ENCODE data around the gene SMYD3. TPM values are rescaled to one million over a fixed set of nuclear protein-coding genes. Genes with fewer than 3 reads are reported as not detected.
A peak's percentile ranks its signal among the peaks of the same experiment; 100 is the strongest.

The SMYD3 gene
- total RNA-seq, 1 donor from 2014 or later, result 80.8 TPM

GRCh38 chr1:246215510-246215903 lies 291.6 kb downstream of the SMYD3 start:
- FAIRE-seq (no peak), DNase-seq (ENCODE audit: low read depth) (no peak)
- Mint-ChIP-seq H3K9me3 (ENCODE audit: unreplicated experiment) (no peaks in the 10 kb centered on the region), H3K27me3 (ENCODE audit: low read depth, unreplicated experiment) (no peaks in the 10 kb centered on the region), H3K4me1 (ENCODE audit: low read depth, unreplicated experiment) (peaks cover 48% of the 10 kb centered on the region), H3K36me3 (ENCODE audit: low read depth, unreplicated experiment) (no peaks in the 10 kb centered on the region), H3K4me3 (ENCODE audit: unreplicated experiment) (no peak overlapping the region), H3K27ac (ENCODE audit: unreplicated experiment) (peak overlapping the region; percentile 19)
- Histone ChIP-seq H3K27ac (ENCODE audit: low read depth, low read length) (peak overlapping the region; percentile 64), H4K20me1 (ENCODE audit: insufficient read depth, low read length) (no peaks in the 10 kb centered on the region), H2AFZ (ENCODE audit: low read depth, low read length) (peak overlapping the region; percentile 11), H3K36me3 (ENCODE audit: insufficient read depth, low read length) (no peaks in the 10 kb centered on the region), H3K9me3 (ENCODE audit: insufficient read depth, low read depth, low read length) (no peaks in the 10 kb centered on the region), H3K27me3 (ENCODE audit: insufficient read depth, low read length) (no peaks in the 10 kb centered on the region), H3K4me1 (ENCODE audit: insufficient read depth, low read length) (peaks cover 17% of the 10 kb centered on the region), H3K79me2 (ENCODE audit: insufficient read depth, low read length) (no peaks in the 10 kb centered on the region), H3K9ac (ENCODE audit: low read length) (no peak overlapping the region), H3K4me2 (ENCODE audit: low read length) (peak overlapping the region; percentile 47), H3K4me3 (ENCODE audit: insufficient read depth, low read depth, low read length) (peak overlapping the region; percentile 23)
- TF ChIP-seq CTCF (IDR thresholded peaks at IDR 0.05; ENCODE audit: insufficient read depth, low read depth, low read length) (no peak), EZH2 (IDR thresholded peaks at IDR 0.05; ENCODE audit: insufficient read depth, low read length) (no peak)

- H3K27ac Mint-ChIP-seq (ENCODE audit: unreplicated experiment), result peak overlapping the region; percentile 64
- Histone ChIP-seq H3K4me3 (ENCODE audit: insufficient read depth, low read depth, low read length) (peak overlapping the region; percentile 23), H3K9me3 (ENCODE audit: insufficient read depth, low read depth, low read length) (no peaks in the 10 kb centered on the region), H3K36me3 (ENCODE audit: insufficient read depth, low read length) (no peaks in the 10 kb centered on the region), H3K9ac (ENCODE audit: low read length) (no peak overlapping the region), H3K27ac (ENCODE audit: low read depth, low read length) (peak overlapping the region; percentile 64), H3K4me1 (ENCODE audit: insufficient read depth, low read length) (peaks cover 16% of the 10 kb centered on the region), H3K4me2 (ENCODE audit: low read length) (peak overlapping the region; percentile 47), H4K20me1 (ENCODE audit: insufficient read depth, low read length) (no peaks in the 10 kb centered on the region), H3K27me3 (ENCODE audit: insufficient read depth, low read length) (no peaks in the 10 kb centered on the region), H2AFZ (ENCODE audit: low read depth, low read length) (peak overlapping the region; percentile 11), H3K79me2 (ENCODE audit: insufficient read depth, low read length) (no peaks in the 10 kb centered on the region)
- FAIRE-seq (peak; percentile 37), DNase-seq (ENCODE audit: low read depth) (peak; percentile 94)
- peaks cover 48% of the 10 kb centered on the region for H3K4me1 Mint-ChIP-seq (ENCODE audit: low read depth, unreplicated experiment)
- TF ChIP-seq CTCF (IDR thresholded peaks at IDR 0.05; ENCODE audit: insufficient read depth, low read depth, low read length), result no peak
- no peak for TF ChIP-seq EZH2 (IDR thresholded peaks at IDR 0.05; ENCODE audit: insufficient read depth, low read length)
- no peaks in the 10 kb centered on the region for H3K9me3 Mint-ChIP-seq (ENCODE audit: unreplicated experiment)
- H3K36me3 Mint-ChIP-seq (ENCODE audit: low read depth, unreplicated experiment), result no peaks in the 10 kb centered on the region
- no peak overlapping the region for H3K4me3 Mint-ChIP-seq (ENCODE audit: unreplicated experiment)
- H3K27me3 Mint-ChIP-seq (ENCODE audit: low read depth, unreplicated experiment), result no peaks in the 10 kb centered on the region
These were observed 292.2 kb downstream of the SMYD3 start for GRCh38 chr1:246214708-246215509.

GRCh38 chr1:246213947-246214346 lies 293.1 kb downstream of the SMYD3 start:
- Histone ChIP-seq H3K27me3 (ENCODE audit: insufficient read depth, low read length) (no peaks in the 10 kb centered on the region), H3K9me3 (ENCODE audit: insufficient read depth, low read depth, low read length) (no peaks in the 10 kb centered on the region), H4K20me1 (ENCODE audit: insufficient read depth, low read length) (no peaks in the 10 kb centered on the region), H3K4me1 (ENCODE audit: insufficient read depth, low read length) (peaks cover 7% of the 10 kb centered on the region), H3K4me3 (ENCODE audit: insufficient read depth, low read depth, low read length) (no peak overlapping the region), H3K79me2 (ENCODE audit: insufficient read depth, low read length) (no peaks in the 10 kb centered on the region), H3K4me2 (ENCODE audit: low read length) (no peak overlapping the region), H3K36me3 (ENCODE audit: insufficient read depth, low read length) (no peaks in the 10 kb centered on the region), H3K27ac (ENCODE audit: low read depth, low read length) (no peak overlapping the region), H3K9ac (ENCODE audit: low read length) (no peak overlapping the region), H2AFZ (ENCODE audit: low read depth, low read length) (no peak overlapping the region)
- Mint-ChIP-seq H3K4me3 (ENCODE audit: unreplicated experiment) (no peak overlapping the region), H3K4me1 (ENCODE audit: low read depth, unreplicated experiment) (peaks cover 39% of the 10 kb centered on the region), H3K27ac (ENCODE audit: unreplicated experiment) (no peak overlapping the region), H3K27me3 (ENCODE audit: low read depth, unreplicated experiment) (no peaks in the 10 kb centered on the region), H3K9me3 (ENCODE audit: unreplicated experiment) (no peaks in the 10 kb centered on the region), H3K36me3 (ENCODE audit: low read depth, unreplicated experiment) (no peaks in the 10 kb centered on the region)
- FAIRE-seq, result no peak
- TF ChIP-seq EZH2 (IDR thresholded peaks at IDR 0.05; ENCODE audit: insufficient read depth, low read length) (no peak), CTCF (IDR thresholded peaks at IDR 0.05; ENCODE audit: insufficient read depth, low read depth, low read length) (no peak)
- DNase-seq (ENCODE audit: low read depth), result no peak

All from astrocyte (in vitro differentiated cells and primary cell).